ENCODE data around the gene BCAS1. TPM values are rescaled to one million over a fixed set of nuclear protein-coding genes. Genes with fewer than 3 reads are reported as not detected.

Gene BCAS1
- total RNA-seq, 2 experiments from 2014 or later, result 0.16 to 0.19 TPM

DNA sequence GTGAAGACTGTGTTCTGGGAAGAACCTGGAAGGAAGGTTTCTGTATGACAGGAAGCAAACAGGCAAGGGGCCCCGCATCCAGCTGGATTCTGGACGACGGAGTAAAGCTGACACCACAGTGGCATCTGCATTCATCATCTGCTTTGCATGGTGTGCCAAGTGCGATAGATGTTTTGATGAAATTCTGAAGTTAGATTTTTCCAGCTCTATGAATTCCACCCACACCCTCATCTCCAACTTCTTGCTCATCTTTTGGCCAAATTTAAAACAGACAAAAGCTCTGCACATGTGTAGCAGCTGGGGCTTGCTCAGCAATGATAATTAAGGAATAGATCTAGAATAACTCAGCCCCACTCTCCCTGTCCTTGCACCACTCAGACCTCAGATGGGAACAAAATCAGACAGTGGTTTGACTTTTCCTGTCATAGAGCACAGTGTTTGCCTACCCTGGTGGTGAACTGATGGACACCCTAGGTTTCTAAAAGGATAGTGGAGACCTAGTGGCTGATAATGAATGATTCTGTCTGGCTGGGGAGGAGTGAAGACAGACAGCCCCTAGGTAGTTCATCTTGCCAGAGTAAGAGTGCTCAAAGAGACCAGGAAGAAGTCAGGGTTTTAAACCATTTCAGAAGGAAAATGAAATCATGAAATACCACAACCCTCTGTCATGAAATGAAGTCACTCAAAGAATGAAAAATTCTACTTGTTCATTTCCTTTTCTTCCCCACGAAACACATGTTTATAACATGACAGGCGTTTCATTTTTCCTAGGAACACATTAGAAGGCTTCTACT, 85.8 kb downstream of the BCAS1 start:
- Histone ChIP-seq H3K4me2 (ENCODE audit: low read length) (no peak overlapping the region), H3K9me3 (ENCODE audit: low read length) (no peaks in the 10 kb centered on the region), H2AFZ (ENCODE audit: low read length) (no peak overlapping the region), H3K4me1 (ENCODE audit: insufficient read depth, low read length, poor library complexity, severe bottlenecking) (no peaks in the 10 kb centered on the region), H3K9me2 (ENCODE audit: insufficient read depth, low read length) (no peaks in the 10 kb centered on the region), H3K36me3 (ENCODE audit: insufficient read depth, low read length) (no peaks in the 10 kb centered on the region), H3K79me2 (ENCODE audit: insufficient read depth, low read depth, low read length) (no peaks in the 10 kb centered on the region), H3K27ac (ENCODE audit: low read depth, low read length, poor library complexity, severe bottlenecking) (no peak overlapping the region), H4K20me1 (ENCODE audit: insufficient read depth, low read length) (no peaks in the 10 kb centered on the region), H3K4me3 (ENCODE audit: low read depth, low read length, poor library complexity, severe bottlenecking) (no peak overlapping the region)
- ChIA-PET CTCF (ENCODE audit: unreplicated experiment) (no interaction called here), POLR2A (no interaction called here)
- intact Hi-C loops (cut with micrococcal nuclease; ENCODE audit: unreplicated experiment), result no loop called here
- no peak for DNase-seq (ENCODE audit: low spot score)
- no TSS peak for BruUV-seq (replicated peaks)
- TF ChIP-seq EZH2phosphoT487 (IDR thresholded peaks at IDR 0.05; ENCODE audit: borderline replicate concordance, low read depth, low read length), result no peak
- TF ChIP-seq, protein P1, sequence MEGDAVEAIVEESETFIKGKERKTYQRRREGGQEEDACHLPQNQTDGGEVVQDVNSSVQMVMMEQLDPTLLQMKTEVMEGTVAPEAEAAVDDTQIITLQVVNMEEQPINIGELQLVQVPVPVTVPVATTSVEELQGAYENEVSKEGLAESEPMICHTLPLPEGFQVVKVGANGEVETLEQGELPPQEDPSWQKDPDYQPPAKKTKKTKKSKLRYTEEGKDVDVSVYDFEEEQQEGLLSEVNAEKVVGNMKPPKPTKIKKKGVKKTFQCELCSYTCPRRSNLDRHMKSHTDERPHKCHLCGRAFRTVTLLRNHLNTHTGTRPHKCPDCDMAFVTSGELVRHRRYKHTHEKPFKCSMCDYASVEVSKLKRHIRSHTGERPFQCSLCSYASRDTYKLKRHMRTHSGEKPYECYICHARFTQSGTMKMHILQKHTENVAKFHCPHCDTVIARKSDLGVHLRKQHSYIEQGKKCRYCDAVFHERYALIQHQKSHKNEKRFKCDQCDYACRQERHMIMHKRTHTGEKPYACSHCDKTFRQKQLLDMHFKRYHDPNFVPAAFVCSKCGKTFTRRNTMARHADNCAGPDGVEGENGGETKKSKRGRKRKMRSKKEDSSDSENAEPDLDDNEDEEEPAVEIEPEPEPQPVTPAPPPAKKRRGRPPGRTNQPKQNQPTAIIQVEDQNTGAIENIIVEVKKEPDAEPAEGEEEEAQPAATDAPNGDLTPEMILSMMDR (conservative IDR thresholded peaks at IDR 0.05; ENCODE audit: low read length), result no peak

DNA sequence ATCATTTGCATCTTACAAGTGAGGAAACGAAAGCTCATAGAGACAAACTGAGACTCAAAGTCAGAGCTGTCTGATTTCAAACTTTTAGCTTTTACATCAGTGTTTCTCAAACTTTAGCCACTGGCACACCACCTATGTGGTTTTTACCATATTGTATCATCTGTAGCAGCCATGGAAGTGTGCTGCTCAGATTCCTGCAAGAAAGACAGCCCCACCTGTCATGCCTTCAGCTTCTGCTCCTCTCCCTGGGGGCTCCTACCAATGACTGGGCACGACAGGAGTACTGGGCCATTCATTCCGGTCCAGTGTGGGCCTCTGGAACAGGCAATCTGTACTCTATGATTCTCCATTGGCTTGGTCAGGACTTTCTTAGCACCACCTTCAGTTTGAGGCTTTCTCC, 87.0 kb downstream of the BCAS1 start:
- TF ChIP-seq, protein P1 (conservative IDR thresholded peaks at IDR 0.05; ENCODE audit: low read length), result no peak
- no peak for TF ChIP-seq EZH2phosphoT487 (IDR thresholded peaks at IDR 0.05; ENCODE audit: borderline replicate concordance, low read depth, low read length)
- no TSS peak for BruUV-seq (replicated peaks)
- Histone ChIP-seq H3K27ac (ENCODE audit: low read depth, low read length, poor library complexity, severe bottlenecking) (no peak overlapping the region), H3K4me1 (ENCODE audit: insufficient read depth, low read length, poor library complexity, severe bottlenecking) (no peaks in the 10 kb centered on the region), H2AFZ (ENCODE audit: low read length) (no peak overlapping the region), H3K4me3 (ENCODE audit: low read depth, low read length, poor library complexity, severe bottlenecking) (no peak overlapping the region), H3K9me2 (ENCODE audit: insufficient read depth, low read length) (no peaks in the 10 kb centered on the region), H3K79me2 (ENCODE audit: insufficient read depth, low read depth, low read length) (no peaks in the 10 kb centered on the region), H3K36me3 (ENCODE audit: insufficient read depth, low read length) (no peaks in the 10 kb centered on the region), H3K4me2 (ENCODE audit: low read length) (no peak overlapping the region), H4K20me1 (ENCODE audit: insufficient read depth, low read length) (no peaks in the 10 kb centered on the region), H3K9me3 (ENCODE audit: low read length) (no peaks in the 10 kb centered on the region)
- intact Hi-C loops (cut with micrococcal nuclease; ENCODE audit: unreplicated experiment), result no loop called here
- no peak for DNase-seq (ENCODE audit: low spot score)
- POLR2A ChIA-PET, result interaction anchor here (0.6 to 0.7 kb wide), 3 partner anchors 19 to 733 kb away, joined by 4 to 6 read pairs (median 4); no protein-coding TSS in a partner anchor
- CTCF ChIA-PET (ENCODE audit: unreplicated experiment), result no interaction called here

DNA sequence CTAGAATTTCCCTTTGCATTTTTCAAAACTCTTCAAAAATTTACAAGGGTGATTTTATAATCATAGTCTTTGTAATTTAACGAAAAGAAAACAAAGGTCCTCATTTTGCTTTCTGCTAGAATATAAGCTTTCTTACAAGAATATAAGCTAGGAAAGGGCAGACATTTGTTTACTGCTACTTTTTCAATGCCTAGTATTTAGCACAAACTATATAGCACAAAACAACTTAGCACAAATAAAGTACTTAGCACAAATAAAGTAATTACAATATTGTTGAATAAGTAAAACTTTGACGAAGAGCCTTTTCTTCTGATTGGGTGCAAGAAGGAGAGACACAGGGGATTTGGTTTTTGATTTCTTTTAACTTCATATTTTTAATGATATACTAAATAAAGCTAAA, 87.8 kb downstream of the BCAS1 start:
- Histone ChIP-seq H3K9me3 (ENCODE audit: low read length) (no peaks in the 10 kb centered on the region), H3K4me3 (ENCODE audit: low read depth, low read length, poor library complexity, severe bottlenecking) (no peak overlapping the region), H2AFZ (ENCODE audit: low read length) (no peak overlapping the region), H3K4me2 (ENCODE audit: low read length) (no peak overlapping the region), H3K4me1 (ENCODE audit: insufficient read depth, low read length, poor library complexity, severe bottlenecking) (no peaks in the 10 kb centered on the region), H3K27ac (ENCODE audit: low read depth, low read length, poor library complexity, severe bottlenecking) (no peak overlapping the region), H3K9me2 (ENCODE audit: insufficient read depth, low read length) (no peaks in the 10 kb centered on the region), H3K36me3 (ENCODE audit: insufficient read depth, low read length) (no peaks in the 10 kb centered on the region), H4K20me1 (ENCODE audit: insufficient read depth, low read length) (no peaks in the 10 kb centered on the region), H3K79me2 (ENCODE audit: insufficient read depth, low read depth, low read length) (no peaks in the 10 kb centered on the region)
- CTCF ChIA-PET (ENCODE audit: unreplicated experiment), result no interaction called here
- DNase-seq (ENCODE audit: low spot score), result no peak
- TF ChIP-seq, protein P1 (conservative IDR thresholded peaks at IDR 0.05; ENCODE audit: low read length), result no peak
- TF ChIP-seq EZH2phosphoT487 (IDR thresholded peaks at IDR 0.05; ENCODE audit: borderline replicate concordance, low read depth, low read length), result no peak
- intact Hi-C loops (cut with micrococcal nuclease; ENCODE audit: unreplicated experiment), result no loop called here
- BruUV-seq (replicated peaks), result no TSS peak
- POLR2A ChIA-PET, result interaction anchor here (0.6 to 0.7 kb wide), 2 partner anchors 18 to 732 kb away, joined by 4 to 6 read pairs; no protein-coding TSS in a partner anchor
